Nephron (organoid): ENCODE measurements around the gene MRPL16.

Experiments
- H3K27ac Mint-ChIP-seq, 3 experiments: 2 replicates each; pipeline ENCODE4 v1.8.0; 2020; ENCODE audit warnings: mixed read lengths in 3 of 3, mild to moderate bottlenecking in 2 of 3, moderate library complexity in 1 of 3
- H3K27me3 Mint-ChIP-seq: 2 replicates; pipeline ENCODE4 v1.8.0; 2021; ENCODE audit warnings: low read depth, mild to moderate bottlenecking, moderate library complexity, mixed read lengths
- H3K36me3 Mint-ChIP-seq: 2 replicates; pipeline ENCODE4 v1.8.0; 2020; ENCODE audit warnings: low read depth, mixed read lengths
- H3K4me1 Mint-ChIP-seq: 2 replicates; pipeline ENCODE4 v1.8.0; 2020; ENCODE audit warnings: mixed read lengths
- H3K4me3 Mint-ChIP-seq, 3 experiments: 2 replicates each; pipeline ENCODE4 v1.8.0; 2020; ENCODE audit warnings: mild to moderate bottlenecking in 3 of 3, mixed read lengths in 3 of 3, moderate library complexity in 2 of 3
- H3K9me3 Mint-ChIP-seq: 2 replicates; pipeline ENCODE4 v1.8.0; 2020; ENCODE audit warnings: mixed read lengths
- CTCF ChIP-seq, 3 experiments: fragments of 200-600 bp; sonication (generic); IDR thresholded peaks; one replicate each; pipeline ENCODE4 v1.5.0; 2021; ENCODE audit warnings: antibody characterized with exemption in 3 of 3; ENCODE audit not compliant: unreplicated experiment in 3 of 3

Gene MRPL16

GRCh38 chr11:59767225-59767611 lies 43.4 kb downstream of the MRPL16 start:
- Mint-ChIP-seq H3K4me1 (no peaks in the 10 kb centered on the region), H3K36me3 (no peaks in the 10 kb centered on the region), H3K4me3 (no peak overlapping the region), H3K27me3 (peaks cover 3% of the 10 kb centered on the region), H3K9me3 (no peaks in the 10 kb centered on the region), H3K27ac (no peak overlapping the region)
- TF ChIP-seq CTCF (IDR thresholded peaks at IDR 0.05; ENCODE audit: unreplicated experiment in 3 of 3): no peak

GRCh38 chr11:59766542-59767224 lies 43.9 kb downstream of the MRPL16 start:
- Mint-ChIP-seq H3K4me1 (no peaks in the 10 kb centered on the region), H3K36me3 (no peaks in the 10 kb centered on the region), H3K4me3 (no peak overlapping the region), H3K9me3 (no peaks in the 10 kb centered on the region), H3K27me3 (peaks cover 3% of the 10 kb centered on the region), H3K27ac (no peak overlapping the region)
- no peak for TF ChIP-seq CTCF (IDR thresholded peaks at IDR 0.05; ENCODE audit: unreplicated experiment in 3 of 3)

- no peaks in the 10 kb centered on the region for H3K36me3 Mint-ChIP-seq
- H3K27me3 Mint-ChIP-seq: peaks cover 3% of the 10 kb centered on the region
- TF ChIP-seq CTCF (IDR thresholded peaks at IDR 0.05; ENCODE audit: unreplicated experiment in 3 of 3): no peak
- H3K9me3 Mint-ChIP-seq: no peaks in the 10 kb centered on the region
- no peaks in the 10 kb centered on the region for H3K4me1 Mint-ChIP-seq
- peak overlapping the region in 1 of 3 experiments; percentile 86 for H3K27ac Mint-ChIP-seq
- no peak overlapping the region for H3K4me3 Mint-ChIP-seq
Measured at GRCh38 chr11:59765068-59765735, 45.4 kb downstream of the MRPL16 start.

GRCh38 chr11:59761993-59762392 lies 48.6 kb downstream of the MRPL16 start:
- H3K4me3 Mint-ChIP-seq: no peak overlapping the region
- no peaks in the 10 kb centered on the region for H3K36me3 Mint-ChIP-seq
- TF ChIP-seq CTCF (IDR thresholded peaks at IDR 0.05; ENCODE audit: unreplicated experiment in 3 of 3): no peak
- H3K9me3 Mint-ChIP-seq: no peaks in the 10 kb centered on the region
- no peaks in the 10 kb centered on the region for H3K4me1 Mint-ChIP-seq
- peak overlapping the region in 1 of 3 experiments; percentile 11 for H3K27ac Mint-ChIP-seq
- H3K27me3 Mint-ChIP-seq: peaks cover 22% of the 10 kb centered on the region

- H3K27me3 Mint-ChIP-seq: peaks cover 34% of the 10 kb centered on the region
- H3K4me1 Mint-ChIP-seq: no peaks in the 10 kb centered on the region
- no peak for TF ChIP-seq CTCF (IDR thresholded peaks at IDR 0.05; ENCODE audit: unreplicated experiment in 3 of 3)
- H3K27ac Mint-ChIP-seq: peak overlapping the region; percentile 4 to 88 (median 69)
- peak overlapping the region in 1 of 3 experiments; percentile 13 for H3K4me3 Mint-ChIP-seq
- no peaks in the 10 kb centered on the region for H3K9me3 Mint-ChIP-seq
- no peaks in the 10 kb centered on the region for H3K36me3 Mint-ChIP-seq
Measured at GRCh38 chr11:59760771-59761170, 49.8 kb downstream of the MRPL16 start.
